Stimulated activated CD8-positive, alpha-beta memory T cell treated with anti-CD3 and anti-CD28 coated beads, Interleukin-2, amount 100 ng/mL, for 48 hours (primary cell): ENCODE measurements around the gene CENPX.

ENCODE experiments used
- DNase-seq, 2 donors: peaks; one replicate each; pipeline ENCODE4 v3.0.0-alpha.2; 2020; ENCODE audit warnings: low read depth in 2 of 2

The CENPX gene

DNA sequence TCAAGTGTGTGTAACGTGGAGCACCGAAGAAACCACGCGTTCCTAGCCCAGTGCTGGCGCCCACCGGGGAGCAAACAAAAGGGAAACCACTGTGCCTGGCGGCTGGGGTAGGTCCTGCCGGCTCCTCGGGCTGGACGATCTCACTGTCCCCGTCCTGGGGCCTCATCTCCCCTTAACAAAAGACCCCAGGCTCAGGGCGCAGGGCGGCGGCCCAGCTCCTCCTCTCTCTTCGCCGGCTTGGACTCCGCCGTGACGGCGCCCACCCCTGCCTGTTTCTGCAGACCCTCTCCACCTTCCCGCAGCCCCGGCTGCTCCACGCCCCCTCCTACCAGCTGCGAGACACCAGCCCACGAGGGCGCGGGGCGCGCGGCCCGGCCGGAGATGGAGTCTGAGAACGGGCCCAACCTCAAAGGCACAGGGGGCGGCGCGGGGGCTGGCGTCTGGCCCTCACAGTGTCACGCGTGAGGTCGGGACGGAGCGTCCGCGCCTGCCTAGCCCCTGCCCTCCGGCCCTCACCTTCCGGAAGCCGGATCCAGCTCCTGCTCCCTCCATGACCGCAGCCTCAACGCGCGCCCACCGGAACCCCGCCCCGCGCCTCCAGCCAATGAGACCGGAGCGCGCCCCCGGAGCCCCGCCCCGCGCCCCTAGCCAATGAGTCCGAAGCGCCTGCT is at the start of gene CENPX:
CENPX (minus strand) TSS at position 569 of the 671 bp plus-strand sequence; CDS start at position 552, 17 bp downstream.
- no peak for DNase-seq

DNA sequence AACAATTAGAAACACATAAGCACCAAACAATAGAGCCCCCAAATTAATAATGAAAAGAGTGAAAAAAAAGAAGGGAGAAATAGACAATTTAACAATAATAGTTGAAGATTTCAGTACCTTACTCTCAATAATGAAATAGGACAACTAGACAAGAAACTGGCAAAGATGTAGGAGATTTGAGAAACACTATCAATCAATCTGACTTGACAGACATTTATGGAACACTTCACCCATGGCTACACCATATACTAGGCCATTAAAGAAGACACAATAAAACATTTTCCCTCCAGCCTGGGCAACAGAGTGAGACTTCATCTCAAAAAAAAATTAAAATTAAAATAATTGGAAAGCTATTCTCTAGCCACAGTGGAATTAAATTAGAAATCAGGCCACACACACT is 47.9 kb upstream of the CENPX start:
- DNase-seq = no peak

DNA sequence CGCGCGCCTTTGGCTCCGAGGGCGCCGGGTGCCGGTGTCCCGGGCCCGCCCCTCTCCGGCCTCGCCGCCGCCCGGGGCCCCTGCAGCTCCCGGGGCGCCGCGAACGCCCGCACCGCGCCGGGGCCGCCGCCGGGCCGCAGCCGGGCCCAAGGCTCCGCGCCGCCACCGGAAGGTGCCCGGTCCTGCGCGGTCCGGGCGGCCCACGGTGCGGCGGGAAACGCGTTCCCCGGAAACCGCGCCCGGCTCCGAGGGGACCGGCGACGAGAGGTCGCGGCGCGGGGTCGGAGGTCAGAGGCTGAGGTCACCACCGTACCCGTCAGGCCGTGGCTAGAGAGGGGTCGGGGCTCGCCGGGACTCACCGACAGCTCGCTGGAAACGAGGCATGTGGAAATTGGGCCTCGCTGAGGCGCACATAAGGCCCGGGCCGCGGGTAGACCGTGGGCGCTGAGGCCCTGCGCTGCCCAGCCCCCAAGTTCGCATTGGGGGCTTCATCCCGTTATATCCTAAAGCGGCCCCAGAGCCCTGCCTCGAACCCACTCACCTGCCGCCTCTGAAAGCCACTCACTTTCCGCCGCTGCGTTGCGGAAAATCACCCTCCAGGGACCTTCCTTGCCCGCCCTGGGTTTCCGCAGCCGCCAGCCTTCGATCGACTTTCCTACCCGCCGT is 43.1 kb upstream of the CENPX start, which contains the start of gene DUS1L:
DUS1L (minus strand) TSS at position 167 of the 666 bp plus-strand sequence. CDS start 745 bp downstream, outside the sequence.
- peak; percentile 59 to 60 for DNase-seq

GRCh38 chr17:82065193-82065637 is 42.5 kb upstream of the CENPX start:
- no peak for DNase-seq

GRCh38 chr17:82064433-82065192 is 41.9 kb upstream of the CENPX start:
- no peak for DNase-seq

DNA sequence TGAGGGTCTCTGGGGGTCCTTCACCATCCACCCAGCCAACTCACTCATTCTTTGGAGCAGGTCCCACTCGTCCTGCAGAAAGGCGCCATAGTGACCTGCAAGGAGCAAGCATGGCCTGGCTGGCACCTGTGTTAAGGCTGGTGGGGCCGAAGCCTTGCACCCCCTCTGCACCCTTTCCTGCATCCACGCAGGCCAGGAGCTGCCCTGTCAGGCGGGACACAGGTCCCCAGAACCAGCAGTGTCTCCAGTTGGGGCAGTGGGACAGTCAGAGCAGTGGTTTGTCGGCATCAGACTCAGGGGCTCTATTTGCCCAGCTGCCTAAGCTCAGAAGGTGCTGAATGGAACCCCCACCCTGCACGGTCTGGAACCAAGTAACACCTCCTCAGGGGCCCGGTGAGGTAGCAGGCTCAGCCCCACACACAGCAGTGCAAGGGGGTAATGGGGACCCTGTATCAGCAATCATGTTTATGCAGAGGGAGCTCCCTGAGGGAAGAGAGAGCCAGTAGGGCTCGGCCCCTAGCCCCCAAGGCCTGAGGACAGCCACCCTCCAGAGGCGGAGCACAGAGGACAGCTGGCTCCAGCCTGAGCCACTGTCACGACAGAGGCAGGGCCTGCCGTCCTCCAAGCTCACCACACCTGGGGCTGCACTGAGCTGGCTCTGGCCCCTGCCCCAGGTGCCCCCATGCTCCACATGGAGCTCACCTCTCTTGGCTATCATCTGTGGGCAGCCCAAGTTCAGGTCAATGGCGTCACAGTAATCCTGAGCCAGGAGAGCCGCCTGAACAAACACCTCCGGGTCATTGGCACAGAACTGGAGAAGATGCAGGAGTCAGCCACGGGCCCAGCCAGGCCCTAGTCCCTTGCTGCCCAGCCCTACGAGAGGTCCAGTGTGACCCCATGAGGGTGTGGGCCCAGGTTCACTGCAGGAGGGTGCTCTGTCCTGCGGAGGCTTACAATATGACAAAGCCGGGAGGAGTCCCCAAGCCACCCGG is 41.0 kb upstream of the CENPX start:
- no peak for DNase-seq

DNA sequence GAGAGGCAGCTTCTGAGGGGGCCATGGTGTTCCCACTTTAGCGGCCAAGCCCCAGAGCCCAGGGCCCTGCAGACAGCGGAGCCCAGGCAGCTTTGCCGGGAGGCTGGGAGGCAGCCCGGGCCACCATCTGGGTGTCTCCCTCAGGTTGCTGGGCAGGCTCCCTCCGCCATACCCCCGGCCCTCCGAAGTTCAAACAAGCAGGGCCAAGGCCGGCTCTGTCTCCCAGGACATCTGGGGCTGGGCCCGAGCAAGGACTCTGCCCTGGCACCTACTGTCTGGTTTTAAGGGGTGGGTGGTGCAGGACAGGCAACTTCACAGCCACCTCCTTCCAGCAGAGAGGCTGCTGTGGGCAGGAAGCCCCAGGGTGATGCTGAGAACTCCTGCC is 40.3 kb upstream of the CENPX start:
- no peak for DNase-seq

DNA sequence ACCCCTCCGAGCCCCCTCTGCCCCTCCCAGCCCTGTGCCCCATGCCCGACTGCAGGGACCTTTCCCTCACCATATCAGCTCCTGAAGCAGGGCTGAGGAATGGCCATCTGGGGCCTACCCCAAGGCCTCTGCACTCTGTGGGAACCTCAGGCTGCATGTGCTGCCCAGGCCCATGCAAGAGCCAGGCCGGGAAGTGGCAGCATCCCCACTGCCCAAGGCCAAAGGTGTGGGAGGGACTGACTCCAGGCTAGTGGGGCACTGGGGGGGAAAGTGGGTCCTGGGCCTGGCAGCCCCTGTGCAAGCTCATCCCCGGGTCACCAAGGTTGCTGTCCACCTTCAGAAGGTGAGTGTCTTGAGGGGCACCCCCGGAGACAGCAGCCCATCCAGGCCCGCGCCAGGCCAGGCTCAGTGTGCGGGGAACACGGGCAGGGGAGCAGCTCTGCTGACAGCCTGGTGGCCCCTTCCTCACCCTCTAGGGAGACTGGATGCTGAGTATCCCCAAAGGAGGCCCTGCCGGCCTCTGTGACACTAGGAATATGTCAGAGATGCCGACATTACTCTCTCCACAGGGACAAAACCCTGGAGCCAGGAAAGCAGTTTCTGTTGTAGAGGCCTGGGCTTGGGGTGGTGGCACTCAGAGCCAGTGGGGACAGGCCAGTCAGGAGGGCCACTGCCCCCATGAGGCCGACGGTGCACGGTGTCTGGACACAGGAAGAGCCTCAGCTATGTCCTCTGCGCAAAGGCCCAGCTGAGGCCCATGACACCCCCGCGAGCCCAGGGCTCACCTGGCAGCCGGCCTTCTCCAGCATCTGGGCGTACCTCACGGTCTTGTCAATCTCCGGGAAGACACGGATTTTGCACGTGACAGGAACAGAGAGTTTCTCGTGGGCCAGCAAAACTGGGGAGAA is 39.7 kb upstream of the CENPX start:
- no peak for DNase-seq

DNA sequence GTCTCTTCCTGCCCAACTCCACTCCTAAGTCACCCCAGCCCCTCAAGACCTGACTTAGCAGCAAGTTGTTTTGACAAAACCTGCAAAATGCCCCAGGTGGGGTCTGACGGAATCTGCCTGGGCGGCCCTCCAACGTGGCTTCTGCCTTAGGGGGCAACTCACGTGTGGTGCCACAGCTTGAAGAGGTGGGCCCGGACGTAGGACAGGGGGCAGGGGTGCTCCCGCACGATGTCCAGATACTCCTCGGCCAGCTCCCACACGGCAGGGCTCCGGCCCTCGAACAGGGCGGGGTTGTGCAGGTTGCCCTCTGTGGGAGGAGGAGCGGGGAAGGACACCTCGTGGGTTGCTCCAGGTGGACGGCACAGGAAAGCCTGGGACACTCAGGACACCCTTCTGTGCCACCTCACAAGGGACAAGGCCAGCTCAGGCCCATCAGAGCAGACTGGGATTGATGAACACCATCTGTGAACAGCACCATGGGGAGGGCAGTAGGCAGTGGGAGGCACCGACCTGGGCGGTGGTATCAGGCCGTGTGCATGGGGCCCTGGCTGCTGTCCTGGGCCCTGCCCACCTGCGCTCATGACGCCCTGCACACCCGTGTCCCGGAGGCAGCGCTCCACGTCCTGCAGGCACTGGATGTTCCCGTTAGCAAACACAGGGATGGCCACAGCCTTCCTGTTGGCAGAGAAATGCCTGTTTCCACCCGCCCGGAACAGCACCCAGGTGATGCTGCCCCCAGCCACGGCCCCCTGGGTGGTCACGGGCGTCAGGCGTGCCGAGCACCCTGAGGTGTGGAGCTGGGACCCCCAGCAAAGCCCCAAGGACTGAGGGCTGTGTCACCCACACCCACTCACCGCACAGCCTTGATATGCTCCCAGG is 38.6 kb upstream of the CENPX start:
- no peak for DNase-seq

GRCh38 chr17:82060614-82061013 is 37.9 kb upstream of the CENPX start:
- DNase-seq = no peak

GRCh38 chr17:82060001-82060380 is 37.3 kb upstream of the CENPX start:
- no peak for DNase-seq

DNA sequence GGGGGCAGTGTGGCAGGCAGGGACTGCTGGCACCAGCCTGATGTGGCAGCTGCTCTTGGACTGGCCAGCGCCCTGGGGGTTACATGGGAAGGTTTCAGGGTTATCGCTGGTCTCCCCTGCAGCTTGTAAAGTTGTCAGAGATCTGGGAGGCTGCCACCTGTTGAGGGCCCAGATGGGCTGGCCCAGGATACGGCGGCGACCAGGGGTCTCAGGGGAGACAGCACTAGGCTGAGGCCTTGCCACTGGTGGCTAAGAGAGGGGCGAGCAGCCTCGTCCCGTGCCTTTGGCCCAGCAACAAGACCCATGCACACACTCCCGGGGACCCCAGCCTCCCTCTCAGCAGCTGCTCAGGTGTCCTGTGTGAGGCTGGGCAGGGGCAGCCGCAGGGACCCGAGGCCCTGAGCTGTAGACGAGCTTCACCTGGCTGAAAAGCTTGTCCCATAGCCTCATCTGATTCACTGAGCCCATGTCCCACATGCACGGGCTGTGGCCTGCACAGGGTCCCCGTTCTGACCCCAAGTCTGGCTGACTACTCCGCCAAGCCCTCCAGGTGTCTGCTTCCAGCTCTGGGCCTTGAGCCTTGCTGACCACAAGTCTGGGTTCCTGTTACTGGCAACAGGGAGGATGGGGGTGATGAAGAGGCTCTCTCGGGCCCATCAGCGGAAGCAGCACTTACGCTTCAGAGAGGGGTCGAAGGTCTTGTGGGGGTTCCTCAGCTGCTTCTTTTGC is 36.8 kb upstream of the CENPX start:
- no peak for DNase-seq

GRCh38 chr17:82058855-82059249 is 36.2 kb upstream of the CENPX start:
- DNase-seq = no peak

- DNase-seq = no peak
Measured at GRCh38 chr17:82058230-82058854, 35.7 kb upstream of the CENPX start.

GRCh38 chr17:82056729-82057621 is 34.3 kb upstream of the CENPX start:
- no peak for DNase-seq

DNA sequence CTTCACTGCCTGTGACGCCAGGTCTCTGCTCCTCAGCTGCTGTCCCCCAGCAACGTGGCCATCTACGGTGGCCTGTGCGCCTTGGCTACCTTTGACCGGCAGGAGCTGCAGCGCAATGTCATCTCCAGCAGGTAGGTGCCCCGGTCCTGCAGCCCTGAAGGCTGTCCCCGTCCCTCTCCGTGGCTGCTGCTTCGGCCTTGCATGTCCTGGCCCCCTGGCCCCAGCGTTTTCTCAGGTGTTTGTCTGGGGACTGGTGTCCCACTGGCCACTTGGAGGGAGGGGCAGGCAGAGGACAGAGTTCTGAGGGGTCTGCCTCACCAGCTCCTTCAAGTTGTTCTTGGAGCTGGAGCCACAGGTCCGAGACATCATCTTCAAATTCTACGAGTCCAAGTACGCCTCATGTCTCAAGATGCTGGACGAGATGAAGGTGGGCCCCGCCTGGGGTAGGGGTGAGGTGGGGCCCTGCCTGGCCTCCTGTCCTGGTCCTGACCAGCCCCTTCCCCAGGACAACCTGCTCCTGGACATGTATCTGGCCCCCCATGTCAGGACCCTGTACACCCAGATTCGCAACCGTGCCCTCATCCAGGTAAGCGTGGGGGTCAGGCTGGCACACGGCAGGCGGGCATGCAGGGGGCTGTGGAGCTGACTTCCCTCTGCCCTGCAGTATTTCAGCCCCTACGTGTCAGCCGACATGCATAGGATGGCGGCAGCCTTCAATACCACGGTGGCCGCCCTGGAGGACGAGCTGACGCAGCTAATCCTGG is 33.5 kb upstream of the CENPX start:
- no peak for DNase-seq
